Fibroblast of skin of scalp (primary cell): Measurements from ENCODE around the gene PERM1. TPM values are rescaled to one million over a fixed set of nuclear protein-coding genes. Genes with fewer than 3 reads are reported as not detected.
"Not testable (repeated sequence)": the region's sequence is repeated elsewhere in the genome, so short reads cannot be mapped to it uniquely, and the experiment has no call there.

ENCODE experiments used
- DNase-seq: peaks from one replicate; pipeline ENCODE4 v3.0.0-alpha.2; 2013
- polyA plus RNA-seq, 2 experiments: library from polyadenylated mRNA; unstranded; fragments of 120-200 nt; gene quantifications; one replicate each; pipeline ENCODE4 v1.2.1, GENCODE V29; 2013; ENCODE audit not compliant: insufficient read length in 2 of 2

The PERM1 gene
- 0.34 TPM for polyA plus RNA-seq (2013, experiment 1 of 2; ENCODE audit: insufficient read length)
- polyA plus RNA-seq (2013, experiment 2 of 2; ENCODE audit: insufficient read length) = 0.33 TPM

GRCh38 chr1:981955-982558 is at the start of gene PERM1:
TSS of gene PERM1 (minus strand) at chr1:982093. CDS start at chr1:981029, 1,064 bp downstream.
- DNase-seq = no peak

DNA sequence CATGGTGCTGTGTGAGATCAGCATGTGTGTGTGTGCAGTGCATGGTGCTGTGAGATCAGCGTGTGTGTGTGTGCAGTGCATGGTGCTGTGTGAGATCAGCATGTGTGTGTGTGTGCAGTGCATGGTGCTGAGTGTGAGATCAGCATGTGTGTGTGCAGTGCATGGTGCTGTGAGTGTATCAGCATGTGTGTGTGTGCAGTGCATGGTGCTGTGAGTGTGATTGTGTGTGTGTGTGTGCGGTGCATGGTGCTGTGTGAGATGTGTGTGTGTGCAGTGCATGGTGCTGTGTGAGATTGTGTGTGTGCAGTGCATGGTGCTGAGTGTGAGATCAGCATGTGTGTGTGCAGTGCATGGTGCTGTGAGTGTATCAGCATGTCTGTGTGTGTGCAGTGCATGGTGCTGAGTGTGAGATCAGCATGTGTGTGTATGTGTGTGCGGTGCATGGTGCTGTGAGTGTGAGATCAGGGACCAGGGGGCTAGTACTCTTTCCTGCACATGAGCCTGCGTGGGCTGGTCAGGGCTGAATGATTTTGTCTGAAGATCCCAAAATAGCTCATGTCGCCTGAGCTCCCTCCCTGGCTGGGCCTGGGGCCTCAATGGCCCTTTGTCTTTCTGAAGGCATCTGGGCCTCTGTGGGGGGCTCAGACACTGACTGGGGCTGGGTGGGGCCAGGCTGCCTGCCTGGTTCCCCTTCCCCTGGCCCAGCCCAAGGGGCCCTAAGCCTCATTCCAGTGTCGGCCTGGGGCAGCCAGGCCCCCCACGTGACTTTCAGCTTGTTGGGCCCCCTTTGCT is 49.2 kb upstream of the PERM1 start:
- not testable (repeated sequence) for DNase-seq

- DNase-seq = no peak
Observed at GRCh38 chr1:1027791-1028190, 45.9 kb upstream of the PERM1 start.

DNA sequence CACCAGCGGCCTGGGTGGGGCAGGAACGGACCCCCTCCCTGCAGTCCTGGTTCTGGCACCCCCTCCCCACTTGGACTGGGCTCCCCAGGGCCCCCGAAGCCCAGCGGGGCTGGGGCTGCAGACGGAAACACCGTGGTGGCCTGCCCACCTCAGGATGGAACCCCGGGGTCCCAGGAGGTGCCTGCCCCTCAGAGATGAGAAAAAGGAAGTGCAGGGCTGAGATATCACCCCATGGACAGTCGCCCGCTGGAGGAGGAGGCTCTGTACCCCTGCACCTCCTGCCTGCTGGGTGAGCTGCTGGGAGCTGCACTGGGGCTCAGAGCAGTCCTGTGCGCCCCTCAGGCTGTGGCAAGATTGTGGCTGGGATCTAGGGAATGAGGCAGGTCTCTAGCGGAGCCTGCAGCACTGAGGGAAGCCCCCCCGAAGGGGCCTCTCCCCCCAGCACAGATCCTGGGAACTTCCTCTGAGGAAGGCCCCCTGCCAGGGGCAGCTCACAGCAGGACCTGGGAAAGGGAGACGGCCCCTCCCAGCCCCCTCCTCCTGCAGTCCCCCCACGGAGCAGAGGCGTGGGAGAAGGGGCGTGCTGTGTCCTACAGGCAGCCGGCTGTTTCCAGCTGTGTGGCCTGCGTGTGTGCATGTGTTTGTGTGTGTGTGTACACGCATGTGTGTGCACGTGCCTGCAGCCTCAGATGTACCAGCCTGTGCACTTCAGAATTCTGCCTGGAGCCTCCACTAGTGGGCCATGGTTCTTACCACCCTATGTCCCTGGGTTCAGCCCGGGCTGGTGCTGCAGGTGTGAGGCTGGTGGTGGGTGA is 44.9 kb upstream of the PERM1 start:
- DNase-seq = peak; percentile 14

DNA sequence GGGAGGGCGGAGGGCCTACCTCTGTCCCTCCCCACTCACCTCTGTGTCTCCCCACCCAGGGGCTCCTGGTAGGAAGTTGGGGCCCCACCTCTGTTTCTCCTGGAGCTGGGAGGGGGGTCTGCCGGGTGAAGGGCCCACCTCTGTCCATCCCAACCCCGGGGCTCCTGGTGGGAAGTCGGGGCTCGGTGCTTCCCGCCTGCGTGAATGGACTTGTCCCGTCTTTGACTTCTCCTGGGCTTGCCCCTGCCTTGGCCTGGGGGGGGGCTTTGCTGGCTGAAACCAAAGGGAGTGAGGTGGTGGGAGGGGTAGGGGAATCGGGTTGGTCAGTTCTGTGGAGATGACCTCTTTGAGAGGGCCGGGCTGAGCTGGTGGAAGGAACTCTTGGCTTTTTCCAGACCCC is 43.8 kb upstream of the PERM1 start:
- DNase-seq = no peak

DNA sequence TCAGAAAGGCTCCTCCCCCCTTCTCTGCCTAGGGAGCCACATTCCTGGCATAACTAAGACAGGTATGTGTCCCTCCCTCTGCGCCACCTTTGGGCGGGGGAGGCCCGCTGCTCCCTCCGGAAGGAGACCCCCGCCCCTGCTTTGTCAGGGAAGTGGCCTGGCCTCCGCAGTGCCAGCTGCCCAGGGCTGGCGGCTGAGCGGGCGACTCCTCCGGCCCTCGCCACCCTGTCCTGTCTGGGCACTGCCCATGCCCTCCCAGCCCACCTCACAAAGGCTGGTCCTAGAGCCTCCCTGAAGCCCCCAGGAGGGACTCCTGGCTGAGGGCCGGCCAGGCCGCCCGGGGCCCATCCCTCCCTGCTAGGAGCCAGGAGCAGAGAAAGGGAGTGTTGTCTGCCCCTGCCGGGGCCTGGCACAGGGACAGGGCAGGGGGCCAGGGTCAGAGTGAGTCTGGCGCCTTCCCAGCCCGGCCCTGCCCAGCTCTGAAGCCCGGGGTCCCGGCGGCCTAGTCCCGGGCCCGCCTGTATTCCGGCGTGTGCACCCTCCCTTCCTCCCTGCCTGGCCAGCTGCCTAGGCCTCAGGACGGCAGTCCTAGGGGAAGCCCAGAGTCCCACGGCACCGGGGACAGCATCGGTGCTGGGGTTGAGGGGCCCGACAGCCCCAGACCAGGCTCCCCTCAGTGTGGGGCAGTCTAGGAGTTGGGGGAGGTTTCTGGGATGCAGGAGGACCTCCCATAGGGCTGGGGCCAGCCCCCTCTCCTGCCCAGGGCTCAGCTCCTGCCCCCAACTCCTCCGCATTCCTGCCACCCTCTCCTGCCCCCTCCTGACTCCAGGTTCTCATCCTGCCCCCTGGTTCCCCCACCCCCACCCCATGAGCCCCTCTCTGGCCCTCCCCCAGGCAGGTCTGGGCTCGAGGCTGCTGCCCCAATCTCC is 43.1 kb upstream of the PERM1 start:
- no peak for DNase-seq

GRCh38 chr1:1024149-1024770 is 42.4 kb upstream of the PERM1 start:
- DNase-seq = no peak

GRCh38 chr1:1023700-1024099 is 41.8 kb upstream of the PERM1 start:
- no peak for DNase-seq

DNA sequence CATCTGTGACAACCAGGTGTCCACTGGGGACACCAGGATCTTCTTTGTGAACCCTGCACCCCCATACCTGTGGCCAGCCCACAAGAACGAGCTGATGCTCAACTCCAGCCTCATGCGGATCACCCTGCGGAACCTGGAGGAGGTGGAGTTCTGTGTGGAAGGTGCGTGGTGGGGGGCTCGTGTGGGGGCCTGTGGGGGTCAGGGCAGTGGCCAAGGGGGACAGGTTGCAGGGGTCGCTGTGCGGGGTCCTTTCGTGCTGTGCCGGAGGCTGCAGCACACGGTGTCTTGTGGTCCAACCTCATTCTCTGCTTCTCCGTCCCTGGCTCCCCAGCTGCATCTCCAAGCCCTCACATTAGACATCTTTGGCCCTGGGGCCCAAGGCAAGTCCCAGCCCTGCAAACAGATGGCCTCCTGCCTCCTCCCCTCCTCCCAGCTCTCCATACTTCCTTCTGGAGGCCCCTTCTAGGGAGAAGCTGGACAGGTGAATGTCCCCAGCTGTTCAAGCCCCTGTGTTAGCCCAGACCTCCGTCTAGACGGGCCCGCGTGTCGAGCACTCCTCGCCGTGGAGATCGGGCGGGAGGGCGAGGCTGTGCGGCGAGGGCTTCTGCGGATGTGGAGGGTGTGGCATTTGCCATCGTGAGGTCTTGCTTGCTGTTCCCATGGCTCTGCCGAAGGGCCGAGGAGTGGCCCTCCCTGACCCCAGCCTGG is 40.6 kb upstream of the PERM1 start:
- DNase-seq = no peak

DNA sequence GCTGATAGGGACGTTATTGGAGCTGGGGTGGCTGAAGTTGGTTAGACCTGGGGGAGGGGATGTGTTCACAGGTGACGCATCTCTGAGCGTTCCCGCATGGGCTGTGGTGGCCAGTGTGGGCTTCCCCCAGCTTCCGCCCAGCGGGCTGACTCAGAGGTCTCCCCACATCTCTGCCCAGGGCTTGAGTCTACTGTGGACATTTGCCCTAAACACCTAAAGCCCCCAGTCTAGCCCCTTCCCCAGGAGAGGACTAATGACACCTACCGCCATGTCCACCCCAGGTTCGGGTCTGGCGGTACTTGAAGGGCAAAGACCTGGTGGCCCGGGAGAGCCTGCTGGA is 40.0 kb upstream of the PERM1 start:
- DNase-seq = no peak

- peak; percentile 90 for DNase-seq
Observed at GRCh38 chr1:1021010-1021919, 39.4 kb upstream of the PERM1 start.

GRCh38 chr1:1020415-1021009 is 38.6 kb upstream of the PERM1 start:
- DNase-seq = no peak

GRCh38 chr1:1020000-1020404 is 38.1 kb upstream of the PERM1 start, which contains the start of gene AGRN:
TSS of gene AGRN (plus strand) at chr1:1020120. CDS start at chr1:1020173, 53 bp downstream.
- DNase-seq = no peak

DNA sequence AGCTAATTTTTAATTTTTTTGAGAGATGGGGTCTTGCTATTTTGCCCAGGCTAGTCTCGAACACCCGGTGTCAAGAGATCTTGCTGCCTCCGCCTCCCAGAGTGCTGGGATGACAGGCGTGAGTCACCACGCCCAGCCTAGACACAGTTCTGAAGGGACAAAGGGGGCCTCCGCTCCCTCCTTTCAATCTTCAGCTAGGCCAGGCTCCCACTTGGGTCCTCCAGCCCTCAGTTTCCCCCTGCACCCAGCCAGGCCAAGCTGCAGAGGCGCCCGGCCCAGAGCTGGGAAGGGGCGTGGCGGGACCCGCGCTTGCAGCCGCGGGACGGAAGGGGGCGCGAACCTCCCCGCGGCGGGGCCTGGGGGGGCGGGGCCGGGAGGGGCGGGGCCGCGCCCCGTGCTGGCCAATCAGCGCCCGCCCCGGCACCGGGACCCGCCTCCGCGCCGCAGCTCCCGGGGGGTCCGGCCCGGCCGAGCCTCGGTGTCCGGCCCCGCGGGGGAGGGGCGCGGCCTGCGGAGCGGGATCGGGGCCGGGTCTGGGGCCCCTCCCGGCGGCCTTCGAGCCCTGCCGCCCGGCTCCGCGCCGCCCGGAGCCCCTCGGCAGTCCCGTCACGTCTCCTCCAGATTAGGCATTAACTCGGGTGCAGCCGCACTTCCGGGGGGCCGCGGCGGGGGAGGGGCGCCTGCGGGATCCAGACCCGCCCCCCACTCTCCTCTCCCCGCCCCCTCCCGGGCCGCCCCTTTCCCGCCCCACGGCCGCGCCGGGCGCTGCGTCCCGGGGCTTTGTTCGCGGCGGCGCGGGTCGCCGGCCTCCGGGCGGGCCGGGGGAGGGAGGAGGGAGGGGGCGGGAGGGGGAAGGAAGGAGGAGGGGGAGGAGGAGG is 37.5 kb upstream of the PERM1 start:
- DNase-seq = peak; percentile 91

GRCh38 chr1:1018321-1018685 is 36.4 kb upstream of the PERM1 start:
- DNase-seq = not testable (repeated sequence)

DNA sequence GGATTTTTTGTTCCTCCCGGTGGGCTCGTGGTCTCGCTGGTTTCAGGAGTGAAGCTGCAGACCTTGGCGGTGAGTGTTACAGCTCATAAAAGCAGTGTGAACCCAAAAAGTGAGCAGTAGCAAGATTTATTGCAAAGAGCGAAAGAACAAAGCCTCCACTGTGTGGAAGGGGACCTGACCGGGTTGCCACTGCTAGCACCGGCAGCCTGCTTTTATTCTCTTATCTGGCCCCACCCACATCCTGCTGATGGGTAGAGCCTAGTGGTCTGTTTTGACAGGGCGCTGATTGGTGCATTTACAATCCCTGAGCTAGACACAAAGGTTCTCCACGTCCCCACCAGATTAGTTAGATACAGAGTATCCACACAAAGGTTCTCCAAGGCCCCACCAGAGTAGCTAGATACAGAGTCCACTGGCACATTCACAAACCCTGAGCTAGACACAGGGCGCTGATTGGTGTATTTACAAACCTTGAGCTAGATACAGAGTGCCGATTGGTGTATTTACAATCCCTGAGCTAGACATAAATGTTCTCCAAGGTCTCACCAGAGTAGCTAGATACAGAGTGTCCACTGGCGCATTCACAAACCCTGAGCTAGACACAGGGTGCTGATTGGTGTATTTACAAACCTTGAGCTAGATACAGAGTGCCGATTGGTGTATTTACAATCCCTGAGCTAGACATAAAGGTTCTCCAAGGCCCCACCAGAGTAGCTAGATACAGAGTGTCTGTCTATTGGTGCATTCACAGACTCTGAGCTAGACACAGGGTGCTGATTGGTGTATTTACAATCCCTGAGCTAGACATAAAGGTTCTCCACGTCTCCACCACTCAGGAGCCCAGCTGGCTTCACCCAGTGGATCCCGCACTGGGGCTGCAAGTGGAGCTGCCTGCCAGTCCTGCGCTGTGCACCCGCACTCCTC is 35.8 kb upstream of the PERM1 start:
- not testable (repeated sequence) for DNase-seq
